NCI-H524 treated with DMSO at 0.1 percent for 48 hours (cell line): ENCODE results near the gene BLMH.
A peak's percentile ranks its signal among the peaks of the same experiment; 100 is the strongest.

Experiments used
- DNase-seq: peaks from one replicate; lab custom pipeline; 2025; lab: John Stamatoyannopoulos, UW

Gene BLMH, protein sequence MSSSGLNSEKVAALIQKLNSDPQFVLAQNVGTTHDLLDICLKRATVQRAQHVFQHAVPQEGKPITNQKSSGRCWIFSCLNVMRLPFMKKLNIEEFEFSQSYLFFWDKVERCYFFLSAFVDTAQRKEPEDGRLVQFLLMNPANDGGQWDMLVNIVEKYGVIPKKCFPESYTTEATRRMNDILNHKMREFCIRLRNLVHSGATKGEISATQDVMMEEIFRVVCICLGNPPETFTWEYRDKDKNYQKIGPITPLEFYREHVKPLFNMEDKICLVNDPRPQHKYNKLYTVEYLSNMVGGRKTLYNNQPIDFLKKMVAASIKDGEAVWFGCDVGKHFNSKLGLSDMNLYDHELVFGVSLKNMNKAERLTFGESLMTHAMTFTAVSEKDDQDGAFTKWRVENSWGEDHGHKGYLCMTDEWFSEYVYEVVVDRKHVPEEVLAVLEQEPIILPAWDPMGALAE

DNA sequence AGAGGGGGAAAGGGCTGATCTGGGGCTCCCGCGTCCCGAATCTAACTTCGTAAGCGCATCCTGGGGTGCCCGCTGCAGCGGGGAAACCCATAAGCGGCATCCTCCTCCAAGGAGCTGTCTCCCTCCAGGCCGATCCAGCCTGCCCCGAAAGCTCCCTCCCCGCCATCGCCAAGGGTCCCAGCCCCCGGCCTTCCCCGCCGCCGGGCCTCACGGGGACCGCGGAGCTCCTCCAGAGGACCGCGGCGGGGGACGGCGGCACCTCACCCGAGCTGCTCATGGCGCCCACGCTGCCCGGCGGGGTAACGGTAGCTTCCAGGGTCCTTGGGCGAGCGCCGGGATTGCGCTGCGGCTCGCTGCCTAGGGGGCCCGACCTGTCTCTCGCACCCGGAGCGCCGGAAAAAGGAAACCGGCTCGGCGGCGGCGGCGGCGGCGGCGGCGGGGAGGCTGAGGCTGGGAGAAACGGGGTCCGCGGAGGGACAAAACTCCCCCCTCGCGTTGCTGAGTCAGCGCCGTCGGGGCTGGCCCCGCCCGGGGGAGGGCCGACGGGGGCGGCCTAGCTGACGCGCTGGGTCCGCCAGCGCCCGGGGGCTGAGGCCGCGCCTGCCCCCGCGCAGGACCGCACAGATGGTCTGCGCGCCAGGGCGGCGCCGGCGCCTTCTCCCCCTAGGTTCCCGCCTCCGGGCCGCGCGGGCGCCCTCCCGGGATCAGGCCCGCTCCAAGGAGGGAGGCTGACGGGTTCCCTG is at the start of gene BLMH:
Gene BLMH (minus strand): TSS at position 402 of the 743 bp plus-strand sequence. CDS start 125 bp downstream, at position 277.
- peak; percentile 31 for DNase-seq

DNA sequence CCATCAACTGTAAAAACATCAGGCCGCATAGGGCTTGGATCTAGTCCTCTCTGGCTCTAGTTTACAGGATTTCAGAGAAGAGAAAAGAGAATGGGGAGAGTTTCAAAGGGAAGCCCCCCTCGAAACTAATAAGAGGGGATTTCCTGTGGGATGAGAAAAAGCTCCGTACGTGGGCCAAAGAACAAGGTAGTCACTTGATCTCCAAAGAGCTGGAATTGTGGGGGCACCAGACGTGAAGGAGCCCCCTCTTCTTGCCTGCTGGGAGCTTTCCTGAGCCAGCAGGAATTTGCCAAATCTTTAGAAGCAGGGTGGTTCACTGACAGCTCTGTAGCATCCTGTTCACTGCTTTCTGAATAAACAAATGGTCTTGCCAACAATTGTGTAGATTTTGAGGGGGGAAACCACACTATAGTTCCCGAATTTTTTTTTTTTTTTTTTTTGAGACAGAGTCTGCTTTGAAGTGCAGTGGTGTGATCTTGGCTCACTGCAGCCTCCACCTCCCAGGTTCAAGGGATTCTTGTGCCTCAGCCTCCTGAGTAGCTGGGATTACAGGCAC is 49.1 kb upstream of the BLMH start:
- DNase-seq, result no peak

DNA sequence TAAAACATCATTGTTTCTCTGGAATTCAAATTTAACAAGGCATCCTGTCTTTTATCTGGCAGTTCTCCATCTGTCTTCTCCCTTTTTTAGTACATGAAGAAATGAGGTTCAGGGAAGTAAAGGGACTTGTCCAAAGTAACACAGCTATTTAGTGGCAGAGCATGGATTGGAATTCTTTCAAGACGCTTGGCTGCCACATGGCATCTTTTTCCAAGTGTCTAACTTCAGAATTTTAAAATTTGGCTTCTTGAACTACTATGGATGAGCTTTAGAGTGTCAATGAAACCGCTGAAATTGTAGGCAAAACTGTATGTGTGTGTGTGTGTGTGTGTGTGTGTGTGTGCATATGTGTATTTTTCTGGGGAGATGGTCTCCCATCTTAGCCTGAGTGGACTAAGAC is 47.3 kb upstream of the BLMH start:
- DNase-seq, result no peak

DNA sequence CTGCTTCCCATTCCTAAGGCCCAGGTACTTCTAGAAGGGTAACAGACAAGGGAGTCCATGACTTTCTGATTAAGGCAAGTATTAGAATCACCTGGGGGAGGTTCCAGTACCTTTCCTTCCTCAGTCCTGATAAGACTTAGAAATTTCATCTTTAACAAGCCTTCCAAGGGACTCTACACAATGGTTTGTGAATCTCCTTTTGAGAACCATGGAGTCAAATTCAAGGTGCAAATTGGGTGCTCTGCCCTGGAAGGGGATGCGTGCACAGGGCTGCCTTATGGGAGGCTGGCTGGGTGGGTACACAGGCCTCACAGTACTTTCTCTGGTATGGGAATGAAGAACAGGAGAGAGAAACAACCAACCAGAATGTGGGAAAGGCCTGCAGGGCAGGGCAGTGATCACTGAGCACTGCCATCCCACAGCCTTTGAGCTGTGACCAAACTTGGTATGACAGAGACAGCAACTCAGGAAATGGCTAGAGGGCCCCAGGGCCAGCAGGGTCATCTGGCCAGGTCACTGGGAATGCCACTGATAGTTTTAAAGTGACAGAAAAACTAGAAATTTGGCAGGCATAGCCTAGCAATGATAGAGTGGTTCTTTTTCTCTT is 45.8 kb upstream of the BLMH start:
- DNase-seq, result no peak

DNA sequence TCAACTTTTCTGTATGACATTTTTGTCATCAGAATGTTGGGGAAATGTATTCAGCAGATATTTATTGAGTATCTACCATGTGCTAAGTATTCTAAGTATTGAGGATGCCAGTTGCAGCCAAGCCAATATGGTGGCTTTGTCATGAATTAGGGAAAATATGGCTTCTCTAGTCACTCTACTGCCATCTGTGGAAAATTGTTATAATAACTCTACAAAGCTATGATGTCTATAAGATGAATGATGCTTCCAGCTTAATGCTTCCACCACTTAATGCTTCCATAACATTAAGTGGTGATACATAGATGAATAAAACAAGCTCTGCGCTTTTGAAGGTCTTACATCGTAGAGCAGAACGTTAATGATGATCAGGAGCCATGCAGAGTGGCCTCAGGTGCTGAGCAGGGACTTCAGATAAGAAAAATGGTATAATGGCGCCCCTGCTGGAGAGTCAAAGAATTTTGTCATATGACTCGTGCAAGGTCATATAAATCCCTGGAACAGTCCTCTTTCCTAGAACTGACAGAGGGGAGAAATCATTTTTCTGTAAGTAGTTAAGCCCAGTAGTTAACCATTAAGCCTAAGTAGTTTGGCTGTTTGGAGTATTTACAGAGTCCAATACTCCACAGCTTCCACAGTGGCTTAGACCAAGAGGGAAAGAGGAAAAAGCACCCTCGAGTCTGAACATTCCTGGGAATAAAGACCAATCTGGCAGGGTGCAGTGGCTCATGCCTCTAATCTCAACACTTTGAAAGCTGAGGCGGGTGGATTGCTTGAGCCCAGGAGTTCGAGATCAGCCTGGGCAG is 44.8 kb upstream of the BLMH start:
- DNase-seq, result peak; percentile 88

DNA sequence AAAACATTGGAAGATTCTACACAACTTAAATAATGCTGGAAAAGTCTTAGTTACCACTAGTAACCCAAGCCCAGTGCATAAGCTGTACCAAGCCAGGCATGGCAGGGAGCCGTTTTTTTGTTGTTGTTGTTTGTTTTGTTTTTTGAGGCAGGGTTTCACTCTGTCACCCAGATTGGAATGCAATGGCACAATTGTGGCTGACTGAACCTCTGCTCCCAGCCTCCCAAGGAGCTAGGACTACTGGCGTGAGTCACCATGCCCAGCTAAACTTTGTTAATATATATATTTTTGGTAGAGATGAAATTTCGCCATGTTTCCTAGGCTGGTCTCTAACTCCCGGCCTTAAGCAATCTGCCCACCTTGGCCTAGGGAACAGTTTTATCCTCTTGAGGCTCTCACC is 42.7 kb upstream of the BLMH start:
- no peak for DNase-seq

DNA sequence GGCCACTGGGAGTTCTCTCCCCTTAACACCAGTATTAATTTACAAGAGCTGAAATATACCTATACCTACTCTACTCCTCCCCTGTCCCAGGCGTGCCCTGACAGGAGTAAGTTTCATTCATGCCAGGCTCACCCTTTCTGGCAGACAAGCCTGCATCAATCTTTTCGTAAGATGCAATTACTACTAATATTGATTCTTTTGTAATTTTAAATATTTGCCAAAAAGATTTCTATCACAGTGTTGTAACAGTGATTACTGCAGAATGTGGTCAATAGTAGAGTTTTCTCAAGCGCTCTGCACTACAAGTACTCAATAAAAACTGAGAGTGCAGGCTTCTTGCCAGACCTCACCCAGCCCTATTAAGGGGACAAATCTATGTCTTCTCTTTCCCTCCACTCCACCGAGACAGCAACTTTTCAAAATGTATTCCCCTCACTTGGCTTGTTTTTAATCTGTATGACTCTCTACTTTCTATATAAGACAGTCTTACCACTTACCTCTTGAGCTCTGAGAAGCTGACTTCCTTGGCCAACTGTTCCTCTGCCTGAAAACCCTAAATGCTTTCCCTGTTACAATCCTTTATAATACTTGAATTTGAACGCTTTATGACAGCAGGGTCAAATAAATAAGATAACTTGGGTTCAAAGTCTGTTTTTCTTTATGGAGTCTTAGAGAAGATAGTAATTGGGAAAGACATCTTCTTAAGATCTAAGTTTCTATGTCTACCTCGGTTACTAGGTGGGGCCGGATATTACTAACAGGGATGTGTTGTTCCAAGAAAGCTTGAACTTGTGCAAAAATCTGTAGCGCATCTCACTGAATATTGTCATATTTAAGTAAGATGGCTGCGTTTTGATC is 42.0 kb upstream of the BLMH start, which contains the start of gene TMIGD1:
Gene TMIGD1 (minus strand): TSS at position 555 of the 858 bp plus-strand sequence. CDS start 1,924 bp downstream, outside the sequence.
- DNase-seq, result no peak

DNA sequence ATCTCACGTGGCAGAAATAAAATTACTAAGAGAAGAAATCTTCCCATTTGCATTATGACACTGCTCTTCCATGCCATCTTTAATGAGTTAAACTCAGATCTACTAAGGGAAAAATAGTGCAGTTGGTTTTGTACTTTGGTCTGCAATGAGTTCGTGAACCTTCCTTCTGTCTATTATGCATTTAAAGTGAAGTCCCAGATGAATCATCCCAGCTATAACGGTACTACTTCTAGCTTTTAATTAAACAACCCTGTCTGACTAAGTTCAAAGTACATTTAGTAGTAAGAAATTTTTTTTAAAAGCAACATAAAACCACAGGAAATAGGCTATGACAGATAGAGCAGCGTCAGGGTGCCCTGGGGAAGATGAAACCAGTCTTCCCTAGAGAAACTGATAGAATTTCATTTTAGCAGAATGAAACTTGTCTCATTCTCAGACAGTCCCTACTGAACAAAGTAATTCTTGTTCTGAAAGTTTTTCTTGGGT is 40.4 kb upstream of the BLMH start:
- no peak for DNase-seq

DNA sequence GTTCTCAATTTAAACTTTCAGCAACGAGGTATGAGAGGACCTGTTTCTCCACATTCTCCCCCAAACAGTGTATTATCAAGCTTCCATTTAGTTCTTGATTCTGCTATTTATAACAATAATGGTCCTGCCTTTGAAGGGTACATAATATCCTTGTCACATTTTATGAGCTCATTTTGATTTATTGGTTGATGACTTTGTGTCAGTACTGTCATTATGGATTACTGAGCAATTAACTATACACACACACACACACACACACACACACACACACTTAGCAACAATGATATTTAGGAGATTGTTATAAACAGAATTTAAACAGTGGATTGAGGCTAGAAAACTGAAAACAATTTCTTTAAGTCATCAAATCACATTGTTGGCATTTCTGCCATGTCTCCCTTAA is 35.1 kb upstream of the BLMH start:
- DNase-seq, result no peak

DNA sequence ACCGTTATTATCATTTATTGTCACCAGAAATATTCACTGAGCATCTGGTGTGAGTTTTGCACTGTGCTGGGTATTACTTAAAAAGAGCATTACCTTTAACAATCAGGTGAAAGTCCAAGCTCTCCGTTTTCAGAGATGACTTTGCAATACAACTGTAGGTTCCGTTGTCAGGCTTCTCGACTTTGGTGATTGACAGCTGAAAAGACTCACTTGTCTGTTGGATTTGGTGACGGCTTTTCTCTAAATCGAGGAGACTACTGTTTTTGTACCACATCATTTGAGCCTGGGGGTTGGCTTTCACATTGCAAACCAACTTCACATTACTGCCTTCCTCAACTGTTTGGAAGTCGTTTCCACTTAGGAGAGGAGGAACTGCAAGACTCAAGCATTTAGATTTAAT is 33.0 kb upstream of the BLMH start:
- DNase-seq, result no peak

DNA sequence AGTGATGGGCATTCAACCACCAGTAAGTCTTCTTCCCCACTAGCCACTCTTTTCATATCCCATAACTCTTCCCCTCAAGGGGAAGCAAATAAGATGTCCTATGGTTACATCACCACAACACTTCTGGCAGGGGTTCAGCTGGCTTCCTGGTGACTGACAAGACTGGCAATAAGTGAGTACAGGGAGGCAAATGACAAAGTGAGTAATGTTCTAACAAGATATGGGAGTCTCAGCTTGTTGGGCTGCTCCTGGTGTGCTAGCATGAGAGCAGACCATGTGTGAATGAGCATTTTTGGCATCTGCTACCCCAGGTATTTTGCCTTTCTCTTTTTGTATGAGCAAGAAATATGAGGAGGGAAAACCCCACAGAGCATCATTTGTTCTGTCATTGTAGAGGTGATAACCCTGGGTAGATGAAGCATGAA is 32.2 kb upstream of the BLMH start:
- no peak for DNase-seq

DNA sequence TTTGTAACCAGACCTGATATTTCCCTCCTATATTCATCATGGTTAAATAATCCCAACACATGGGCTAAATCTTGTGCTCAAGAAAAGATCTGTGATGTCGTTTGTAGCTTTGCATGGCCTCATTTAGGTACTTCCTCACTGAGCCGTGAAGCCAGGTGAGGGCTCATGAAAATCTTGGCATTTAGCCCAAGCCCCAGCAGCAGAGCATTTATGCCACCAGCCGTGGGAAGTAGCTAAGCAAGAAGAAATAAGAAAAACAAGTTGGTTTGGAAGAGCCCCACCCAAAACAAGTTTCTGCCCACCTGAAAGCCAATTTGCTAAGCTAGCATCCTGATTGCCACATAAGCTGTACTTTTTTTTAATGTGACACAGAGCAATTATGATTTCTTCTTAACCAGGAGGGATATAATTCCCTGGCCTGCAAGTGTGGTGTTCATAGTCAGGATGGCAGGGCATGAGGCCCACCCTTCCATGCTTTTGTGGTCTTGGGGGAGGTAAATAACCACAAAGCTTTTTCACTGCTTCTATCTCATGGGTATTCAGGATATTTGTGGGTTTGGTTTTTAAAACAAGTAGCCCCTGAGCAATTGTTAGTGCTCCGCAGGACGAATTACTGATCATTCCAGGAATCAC is 31.6 kb upstream of the BLMH start:
- no peak for DNase-seq

DNA sequence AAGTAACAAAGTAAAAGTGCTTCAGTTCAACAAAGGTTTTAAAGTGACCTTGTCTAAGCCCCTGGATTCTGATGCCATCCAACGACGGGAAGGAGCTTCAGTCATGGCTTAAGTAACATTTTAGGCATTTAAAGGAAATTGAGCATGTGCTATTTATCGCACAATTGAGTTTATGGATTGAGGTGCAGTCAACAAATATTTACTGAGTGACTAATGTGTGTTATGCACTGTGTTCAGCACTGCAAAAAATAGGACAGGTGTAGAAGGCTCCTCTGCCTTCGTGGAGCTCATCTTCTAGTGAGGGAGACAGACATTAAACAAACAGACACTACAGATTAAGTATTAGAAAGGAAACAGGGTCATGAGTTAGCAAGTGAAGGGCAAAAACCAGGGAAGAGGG is 29.6 kb upstream of the BLMH start:
- no peak for DNase-seq

DNA sequence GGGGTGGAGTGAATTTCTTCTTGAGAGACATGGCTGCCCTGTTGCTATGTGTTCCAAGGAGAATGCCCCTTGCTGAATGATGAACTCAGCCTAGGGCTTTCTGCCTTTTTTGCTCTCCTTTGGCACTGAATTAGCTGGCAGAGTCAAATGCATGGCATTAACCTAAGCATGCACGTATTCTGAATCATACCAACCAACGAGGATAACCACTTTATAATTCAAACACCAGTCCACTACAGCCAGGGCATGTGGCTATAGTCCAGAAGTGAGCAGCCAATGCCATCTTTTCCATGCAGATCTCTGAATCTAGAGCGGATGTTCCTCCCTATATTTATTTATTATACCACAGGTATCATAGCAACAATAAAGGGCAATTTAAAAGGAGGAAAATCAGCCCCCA is 26.4 kb upstream of the BLMH start:
- DNase-seq, result no peak

DNA sequence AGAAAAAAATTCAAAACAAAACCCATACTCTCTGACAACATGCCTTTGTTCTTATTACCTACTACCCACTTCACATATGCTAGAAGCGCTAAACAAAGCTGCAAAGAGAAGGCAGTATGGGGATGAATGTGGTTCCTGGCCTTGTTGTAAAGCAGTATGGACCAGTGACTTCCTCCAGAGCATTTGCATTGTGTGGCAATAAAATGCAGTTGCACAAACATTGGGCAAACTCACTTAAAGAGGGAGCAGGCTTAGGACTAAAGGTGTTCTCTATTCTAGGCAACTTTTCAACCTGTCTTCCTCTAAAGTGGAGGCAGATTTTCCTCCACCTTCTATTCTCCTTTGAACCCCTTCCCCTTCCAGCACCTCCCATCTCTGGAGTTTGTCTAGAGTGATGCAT is 25.0 kb upstream of the BLMH start:
- no peak for DNase-seq

DNA sequence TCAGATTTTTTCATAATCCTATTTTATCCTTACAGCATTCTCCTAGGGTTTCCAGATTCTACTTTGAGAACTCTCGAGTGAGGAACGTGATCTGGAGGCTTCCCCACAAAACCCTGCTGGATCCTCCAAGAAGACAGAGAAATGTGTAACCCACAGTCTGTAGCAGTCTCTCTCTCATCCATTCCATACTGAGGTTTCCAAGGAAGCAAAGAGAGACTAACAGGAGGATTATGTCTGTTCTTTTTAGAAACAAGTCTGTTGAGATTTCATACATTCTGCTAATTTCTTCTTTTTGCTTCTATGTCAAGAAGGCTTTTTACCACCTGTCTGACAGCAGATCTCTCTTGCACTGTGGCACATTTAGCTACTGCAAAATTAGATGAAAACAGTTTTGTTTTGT is 23.4 kb upstream of the BLMH start:
- no peak for DNase-seq

DNA sequence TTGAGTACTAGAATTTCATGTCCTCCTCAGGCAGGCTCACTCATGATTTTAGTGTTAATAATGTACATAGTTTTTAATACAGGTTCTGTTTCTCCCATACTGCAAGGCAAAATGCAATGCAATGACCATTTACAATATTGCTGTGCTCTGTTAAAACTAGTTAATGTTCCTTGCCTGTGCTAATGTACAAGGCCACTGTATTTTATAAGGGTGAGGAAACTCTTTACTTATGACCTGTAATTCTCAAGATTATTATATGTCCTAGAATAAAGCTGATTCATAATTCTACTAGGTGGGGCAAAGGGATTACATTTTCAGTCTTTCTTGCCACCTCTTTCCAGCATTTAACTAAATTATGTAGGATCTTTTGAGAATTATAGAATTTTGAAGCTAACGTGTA is 22.7 kb upstream of the BLMH start:
- DNase-seq, result no peak

DNA sequence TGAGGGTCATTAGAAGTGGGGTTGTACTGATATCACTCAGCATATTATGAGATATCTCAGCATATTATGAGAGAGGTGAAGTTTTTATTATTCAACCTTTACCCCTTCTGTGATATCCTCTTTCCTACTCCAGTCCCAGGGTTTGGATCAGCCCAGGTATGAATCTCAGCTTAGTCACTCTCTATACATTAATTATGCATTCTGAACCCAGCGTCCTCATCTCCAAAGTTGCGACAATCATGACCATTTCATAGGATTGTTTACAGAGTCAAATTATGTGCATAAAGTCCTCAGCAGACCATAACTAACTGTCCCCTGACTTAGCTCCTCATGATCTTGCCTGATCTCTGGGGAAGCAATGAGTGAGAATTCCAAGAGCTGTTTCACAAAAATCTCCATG is 20.5 kb upstream of the BLMH start:
- DNase-seq, result no peak

DNA sequence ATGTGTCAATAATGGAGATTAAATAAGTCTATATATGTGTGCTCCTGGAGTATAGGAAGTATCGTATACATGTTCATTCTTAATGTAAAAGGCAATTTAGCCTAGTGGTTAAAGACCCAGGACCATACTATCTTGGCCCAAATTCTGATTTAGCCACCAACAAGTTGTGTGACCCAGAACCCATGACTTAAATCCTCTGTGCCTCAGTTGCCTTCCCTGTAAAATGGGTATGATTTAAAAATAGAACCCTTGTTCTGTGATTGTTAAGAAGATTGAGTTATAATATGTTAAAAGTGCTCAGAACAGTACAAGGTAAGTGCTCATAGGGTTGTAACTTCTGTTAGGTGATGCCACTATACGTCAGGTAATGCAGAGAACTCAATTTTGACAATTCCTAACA is 18.8 kb upstream of the BLMH start:
- DNase-seq, result no peak

DNA sequence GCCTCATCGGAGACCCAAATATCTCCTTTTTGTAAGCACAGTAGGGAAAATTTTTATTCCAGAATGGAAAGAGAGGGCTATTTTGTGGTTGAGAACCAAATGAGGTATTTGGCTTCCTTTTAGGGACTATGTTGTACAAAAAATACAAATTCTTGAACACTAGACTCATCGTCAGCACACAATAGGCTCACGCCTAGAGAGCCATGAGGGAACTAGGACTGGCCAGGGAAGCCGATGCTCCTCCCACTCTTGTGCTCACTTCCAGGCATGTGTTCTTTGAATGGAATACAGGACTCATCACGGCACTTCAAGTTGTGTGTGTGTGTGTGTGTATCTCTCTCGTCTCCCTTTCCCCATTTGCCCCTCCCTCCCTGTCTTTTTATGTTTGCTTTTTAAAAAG is 17.8 kb upstream of the BLMH start:
- DNase-seq, result no peak
